B cell (primary cell): ENCODE data around the gene NHS. TPM values are rescaled to one million over a fixed set of nuclear protein-coding genes. Genes with fewer than 3 reads are reported as not detected.

Experiments
- ATAC-seq: fragments of 200-7000 bp; cut with Tn5 transposase; one replicate; pipeline ENCODE4 v1.10.0; 2021; ENCODE audit warnings: low read depth, mild to moderate bottlenecking, moderate number of reproducible peaks, moderate library complexity
- CTCF ChIA-PET: fragments of 350-600 bp; sonication (Branson Sonifier 250); formaldehyde crosslinking; loops from one replicate; lab custom pipeline; 2021; ENCODE audit warnings: antibody characterized with exemption, inconsistent platforms; lab: Charles Lee
- POLR2A ChIA-PET: fragments of 350-600 bp; sonication (Branson Sonifier 250); formaldehyde crosslinking; loops from one replicate; lab custom pipeline; 2021; ENCODE audit warnings: antibody characterized with exemption; lab: Charles Lee
- DNase-seq: peaks from one replicate; pipeline ENCODE4 v3.0.0; 2013
- H2AFZ ChIP-seq: 2 replicates; pipeline ENCODE4 v1.6.1; 2012; ENCODE audit warnings: mild to moderate bottlenecking, low read depth, low read length; ENCODE audit not compliant: insufficient read depth, poor library complexity, severe bottlenecking
- H3K27ac ChIP-seq, 2 donors: 1 replicate in 1 of 2; 2 replicates in 1 of 2; pipeline ENCODE4 v1.5.1; 2012 to 2013; ENCODE audit warnings: low read length in 2 of 2, mild to moderate bottlenecking in 2 of 2, moderate library complexity in 1 of 2
- H3K27me3 ChIP-seq, 4 experiments: fragments of 200-600 bp in 1 of 4; sonication (generic) in 1 of 4; replicated peaks in 1 of 4; 1 replicate in 2 of 4; 2 replicates in 2 of 4; pipeline versions ENCODE4 v1.6.1 to v1.7.0; 2013 to 2016; ENCODE audit warnings: low read length in 3 of 4, mild to moderate bottlenecking in 2 of 4, mixed read lengths in 1 of 4, moderate library complexity in 1 of 4; ENCODE audit not compliant: insufficient read depth in 4 of 4, control insufficient read depth in 3 of 4; ENCODE audit errors: control extremely low read depth in 1 of 4
- H3K36me3 ChIP-seq, 2 experiments: replicated peaks in 1 of 2; 1 replicate in 1 of 2; 2 replicates in 1 of 2; pipeline versions ENCODE4 v1.6.1 to v1.7.1; 2013; ENCODE audit warnings: low read length in 1 of 2; ENCODE audit not compliant: insufficient read depth in 2 of 2, control insufficient read depth in 1 of 2; ENCODE audit errors: control extremely low read depth in 1 of 2, extremely low read depth in 1 of 2
- H3K4me1 ChIP-seq, 2 donors: fragments of 200-600 bp in 1 of 2; sonication (generic) in 1 of 2; 1 replicate in 1 of 2; 2 replicates in 1 of 2; pipeline versions ENCODE4 v1.5.1 to v1.6.1; 2013 to 2017; ENCODE audit warnings: low read length in 2 of 2; ENCODE audit not compliant: control insufficient read depth in 2 of 2, insufficient read depth in 2 of 2
- H3K4me2 ChIP-seq: replicated peaks from 2 replicates; pipeline ENCODE3; 2012; ENCODE audit warnings: mild to moderate bottlenecking, low read depth, low read length; ENCODE audit not compliant: poor library complexity, severe bottlenecking
- H3K4me3 ChIP-seq, 5 experiments: fragments of 200-600 bp in 1 of 5; sonication (generic) in 1 of 5; 1 replicate in 3 of 5; 2 replicates in 2 of 5; pipeline versions ENCODE4 v1.5.1 to v1.7.0; 2011 to 2016; ENCODE audit warnings: low read length in 4 of 5, mild to moderate bottlenecking in 4 of 5, low read depth in 2 of 5, control low read depth in 1 of 5, moderate library complexity in 1 of 5; ENCODE audit not compliant: insufficient read depth in 1 of 5; ENCODE audit errors: control extremely low read depth in 1 of 5, extremely low read depth in 1 of 5
- H3K79me2 ChIP-seq: fragments of 200-600 bp; sonication (generic); one replicate; pipeline ENCODE4 v1.6.0; 2016; ENCODE audit warnings: low read length; ENCODE audit not compliant: control insufficient read depth, insufficient read depth
- H3K9ac ChIP-seq: fragments of 200-600 bp; sonication (generic); 2 replicates; pipeline ENCODE4 v1.6.1; 2017; ENCODE audit warnings: mild to moderate bottlenecking, low read length, moderate library complexity
- H3K9me3 ChIP-seq, 3 donors: one replicate each; pipeline versions ENCODE4 v1.6.1 to v1.7.1; 2013; ENCODE audit warnings: low read length in 2 of 3; ENCODE audit not compliant: control insufficient read depth in 2 of 3, insufficient read depth in 1 of 3; ENCODE audit errors: control extremely low read depth in 1 of 3
- H4K20me1 ChIP-seq: 2 replicates; pipeline ENCODE4 v1.6.0; 2012; ENCODE audit warnings: mild to moderate bottlenecking, low read length; ENCODE audit not compliant: insufficient read depth, control insufficient read depth, poor library complexity, severe bottlenecking
- H3K27ac Mint-ChIP-seq: one replicate; pipeline ENCODE4 v1.8.0; 2021; ENCODE audit warnings: mixed read lengths
- H3K27me3 Mint-ChIP-seq: one replicate; pipeline ENCODE4 v1.8.0; 2021; ENCODE audit warnings: mixed read lengths
- H3K4me1 Mint-ChIP-seq: one replicate; pipeline ENCODE4 v1.8.0; 2021; ENCODE audit warnings: mixed read lengths
- H3K4me3 Mint-ChIP-seq: one replicate; pipeline ENCODE4 v1.8.0; 2021; ENCODE audit warnings: mixed read lengths
- H3K9me3 Mint-ChIP-seq: one replicate; pipeline ENCODE4 v1.8.0; 2022; ENCODE audit warnings: mixed read lengths; ENCODE audit not compliant: insufficient read depth
- EZH2 ChIP-seq: IDR thresholded peaks from 2 replicates; pipeline ENCODE4 v1.6.1; 2012; ENCODE audit warnings: borderline replicate concordance, low read depth, mild to moderate bottlenecking, moderate library complexity, low read length; ENCODE audit not compliant: insufficient read depth, poor library complexity, severe bottlenecking
- WGBS: methylation state at CpG from one replicate; pipeline ENCODE4 v1.1.5; 2013; ENCODE audit warnings: missing lambda C conversion rate; ENCODE audit not compliant: insufficient coverage; 5-methylcytosine and 5-hydroxymethylcytosine counted together
- intact Hi-C: fragments of 100-400 bp; cut with micrococcal nuclease; formaldehyde crosslinking; loops from one replicate; pipeline ENCODE4 v1.10.0; 2022
- polyA plus RNA-seq: library from polyadenylated mRNA; depleted of rRNA; stranded (reverse); fragments of >200 nt; gene quantifications from 2 replicates; pipeline ENCODE4 v1.2.3, GENCODE V29; 2012
- total RNA-seq, 2 donors: library from RNA; stranded (reverse); fragments of 120-200 nt in 1 of 2; gene quantifications; 1 replicate in 1 of 2; 2 replicates in 1 of 2; pipeline versions ENCODE4 v1.2.3 to v1.2.4, GENCODE V29; 2013 to 2022
- TF ChIP-seq, protein P1 (sequence below): fragments of 200-600 bp; IDR thresholded peaks from one replicate; pipeline ENCODE4 v1.8.0; 2022; ENCODE audit warnings: antibody characterized with exemption, mild to moderate bottlenecking

NHS gene
- total and polyA plus RNA-seq, 2 donors (not counting 1 experiment from before 2014, with no cell fraction given): not detected

GRCh38 chrX:17633546-17633945 lies 258.5 kb downstream of the NHS start:
- Histone ChIP-seq H3K9me3 (no peaks in the 10 kb centered on the region), H4K20me1 (no peaks in the 10 kb centered on the region), H3K27me3 (no peaks in the 10 kb centered on the region), H3K4me2 (no peak overlapping the region), H3K27ac (no peak overlapping the region), H3K4me3 (no peak overlapping the region), H2AFZ (no peak overlapping the region), H3K9ac (no peak overlapping the region), H3K36me3 (no peaks in the 10 kb centered on the region), H3K4me1 (no peaks in the 10 kb centered on the region), H3K79me2 (no peaks in the 10 kb centered on the region)
- intact Hi-C loops: no loop called here
- ChIA-PET POLR2A (no interaction called here), CTCF (no interaction called here)
- Mint-ChIP-seq H3K4me1 (no peaks in the 10 kb centered on the region), H3K4me3 (no peak overlapping the region), H3K27ac (no peak overlapping the region), H3K9me3 (no peaks in the 10 kb centered on the region), H3K27me3 (no peaks in the 10 kb centered on the region)
- TF ChIP-seq, protein P1, sequence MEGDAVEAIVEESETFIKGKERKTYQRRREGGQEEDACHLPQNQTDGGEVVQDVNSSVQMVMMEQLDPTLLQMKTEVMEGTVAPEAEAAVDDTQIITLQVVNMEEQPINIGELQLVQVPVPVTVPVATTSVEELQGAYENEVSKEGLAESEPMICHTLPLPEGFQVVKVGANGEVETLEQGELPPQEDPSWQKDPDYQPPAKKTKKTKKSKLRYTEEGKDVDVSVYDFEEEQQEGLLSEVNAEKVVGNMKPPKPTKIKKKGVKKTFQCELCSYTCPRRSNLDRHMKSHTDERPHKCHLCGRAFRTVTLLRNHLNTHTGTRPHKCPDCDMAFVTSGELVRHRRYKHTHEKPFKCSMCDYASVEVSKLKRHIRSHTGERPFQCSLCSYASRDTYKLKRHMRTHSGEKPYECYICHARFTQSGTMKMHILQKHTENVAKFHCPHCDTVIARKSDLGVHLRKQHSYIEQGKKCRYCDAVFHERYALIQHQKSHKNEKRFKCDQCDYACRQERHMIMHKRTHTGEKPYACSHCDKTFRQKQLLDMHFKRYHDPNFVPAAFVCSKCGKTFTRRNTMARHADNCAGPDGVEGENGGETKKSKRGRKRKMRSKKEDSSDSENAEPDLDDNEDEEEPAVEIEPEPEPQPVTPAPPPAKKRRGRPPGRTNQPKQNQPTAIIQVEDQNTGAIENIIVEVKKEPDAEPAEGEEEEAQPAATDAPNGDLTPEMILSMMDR: no peak
- TF ChIP-seq EZH2: no peak
- no peak for DNase-seq
- no CpG with 5 or more reads among the region's 2 CpGs for WGBS
- ATAC-seq: no peak

DNA sequence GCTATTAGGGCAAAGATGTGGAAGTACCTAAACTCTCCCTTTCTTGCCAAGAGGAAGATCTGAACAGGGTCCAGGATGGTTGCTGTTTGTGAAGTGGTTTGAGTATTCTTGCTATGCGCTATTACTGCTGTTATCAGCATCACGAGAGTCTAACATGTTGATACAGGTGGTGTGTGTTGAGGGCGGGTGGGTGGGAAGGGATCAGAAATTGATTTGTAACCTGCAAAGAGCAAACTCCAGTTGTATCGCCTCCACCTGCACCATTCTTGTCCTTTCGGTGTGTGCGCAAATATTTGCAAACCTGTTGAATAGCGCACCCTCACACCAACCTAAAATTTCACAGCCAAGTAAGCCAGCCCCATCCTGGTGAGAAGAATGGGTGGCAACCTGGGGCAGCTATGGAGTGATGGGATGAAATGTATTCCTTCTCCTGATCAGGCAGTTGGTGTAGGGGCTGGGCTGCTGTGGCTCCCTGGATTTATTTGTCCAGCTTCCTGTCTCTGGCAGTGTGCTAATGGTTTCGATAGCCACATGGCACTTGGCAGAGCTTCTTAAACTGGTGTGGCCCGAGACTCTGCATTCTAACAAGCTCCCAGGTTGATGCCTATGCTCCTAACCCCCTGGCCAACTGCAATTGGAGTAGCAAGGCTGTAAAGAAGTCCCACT lies 259.7 kb downstream of the NHS start:
- no peak for ATAC-seq
- no peak overlapping the region for H3K9ac ChIP-seq
- no peak overlapping the region for H3K27ac ChIP-seq
- H2AFZ ChIP-seq: no peak overlapping the region
- Mint-ChIP-seq H3K27me3 (no peaks in the 10 kb centered on the region), H3K4me3 (no peak overlapping the region), H3K27ac (no peak overlapping the region), H3K9me3 (no peaks in the 10 kb centered on the region), H3K4me1 (no peaks in the 10 kb centered on the region)
- ChIA-PET POLR2A (no interaction called here), CTCF (no interaction called here)
- no peaks in the 10 kb centered on the region for H3K27me3 ChIP-seq
- H3K36me3 ChIP-seq: no peaks in the 10 kb centered on the region
- H3K9me3 ChIP-seq: no peaks in the 10 kb centered on the region
- H4K20me1 ChIP-seq: no peaks in the 10 kb centered on the region
- H3K4me2 ChIP-seq: no peak overlapping the region
- intact Hi-C loops: no loop called here
- DNase-seq: no peak
- no peak for TF ChIP-seq EZH2
- TF ChIP-seq, protein P1: no peak
- no peaks in the 10 kb centered on the region for H3K4me1 ChIP-seq
- H3K4me3 ChIP-seq: no peak overlapping the region
- 100% methylated on average over 1 of the region's 9 CpGs for WGBS
- H3K79me2 ChIP-seq: no peaks in the 10 kb centered on the region
